GM12878 (cell line): Measurements from ENCODE around the gene CTBP1.

ENCODE experiments used
- ASH2L ChIP-seq: fragments of 300-600, 200-600 bp; sonication (generic); IDR thresholded peaks from 2 replicates; pipeline ENCODE4 v1.6.1; 2017; ENCODE audit warnings: low read depth, mild to moderate bottlenecking, borderline replicate concordance
- ATF3 ChIP-seq: IDR thresholded peaks from 2 replicates; pipeline ENCODE4 v1.6.1; 2011; ENCODE audit warnings: low read depth, mild to moderate bottlenecking, low read length, moderate library complexity, borderline replicate concordance; ENCODE audit errors: extremely low read depth
- CTCF ChIP-seq, 3 experiments: IDR thresholded peaks in 2 of 3; conservative IDR thresholded peaks in 1 of 3; 2 replicates each; pipeline ENCODE4 v1.5.1; 2011; ENCODE audit warnings: low read depth in 3 of 3, low read length in 3 of 3, mild to moderate bottlenecking in 3 of 3, control low read depth in 2 of 3, moderate library complexity in 2 of 3, inconsistent platforms in 1 of 3, mixed read lengths in 1 of 3; ENCODE audit not compliant: control insufficient read depth in 2 of 3, insufficient read depth in 1 of 3; ENCODE audit errors: extremely low read depth in 1 of 3
- FOXK2 ChIP-seq: fragments of 450-650 bp; IDR thresholded peaks from 2 replicates; pipeline ENCODE4 v1.6.1; 2017; ENCODE audit warnings: mild to moderate bottlenecking, moderate library complexity
- JUND ChIP-seq: IDR thresholded peaks from 2 replicates; pipeline ENCODE4 v1.6.1; 2012; ENCODE audit warnings: low read depth, mild to moderate bottlenecking, low read length, improper control_type of control experiment, moderate library complexity
- MAX ChIP-seq: IDR thresholded peaks from 2 replicates; pipeline ENCODE4 v1.6.1; 2012; ENCODE audit warnings: low read depth, low read length, improper control_type of control experiment
- MXI1 ChIP-seq: fragments of 150-350 bp; IDR thresholded peaks from 2 replicates; pipeline ENCODE4 v1.6.1; 2011; ENCODE audit warnings: low read depth, mild to moderate bottlenecking, inconsistent platforms, low read length, improper control_type of control experiment
- POLR2A ChIP-seq: IDR thresholded peaks from 2 replicates; pipeline ENCODE4 v1.6.1; 2011; ENCODE audit warnings: low read depth, mild to moderate bottlenecking, low read length
- POLR2AphosphoS5 ChIP-seq: IDR thresholded peaks from 2 replicates; pipeline ENCODE4 v1.6.1; 2011; ENCODE audit warnings: mild to moderate bottlenecking, low read length, inconsistent platforms
- REST ChIP-seq: IDR thresholded peaks from 2 replicates; pipeline ENCODE4 v1.6.1; 2012; ENCODE audit warnings: mild to moderate bottlenecking, low read depth, low read length

- TF ChIP-seq CTCF (IDR thresholded peaks at IDR 0.05 in 2 of 3, conservative IDR thresholded peaks at IDR 0.05 in 1 of 3; ENCODE audit: control insufficient read depth in 2 of 3, extremely low read depth in 1 of 3, insufficient read depth in 1 of 3, low read depth in 3 of 3, low read length in 3 of 3) (no peak), REST (no peak), FOXK2 (no peak), POLR2AphosphoS5 (no peak), ASH2L (no peak), JUND (no peak), ATF3 (no peak), MAX (no peak), MXI1 (no peak), POLR2A (no peak)
Observed at GRCh38 chr4:1216076-1216614, 32.8 kb downstream of the CTBP1 start.
